K562 (cell line): ENCODE data around the gene MAS1L. TPM values are rescaled to one million over a fixed set of nuclear protein-coding genes. Genes with fewer than 3 reads are reported as not detected.
A peak's percentile ranks its signal among the peaks of the same experiment; 100 is the strongest.

Experiments
- ARID4B ChIP-seq: sonication (generic); formaldehyde crosslinking; IDR thresholded peaks from 2 replicates; pipeline ENCODE4 v1.8.0; 2022; ENCODE audit warnings: mild to moderate bottlenecking, missing genetic modification reagents
- CEBPG ChIP-seq, 3 experiments: fragments of 200-800 bp in 1 of 3; sonication (Bioruptor generic) in 1 of 3; sonication (generic) in 1 of 3; formaldehyde crosslinking in 1 of 3; IDR thresholded peaks in 2 of 3; conservative IDR thresholded peaks in 1 of 3; 2 replicates each; pipeline versions ENCODE4 v1.6.1 to v1.8.0; 2016 to 2022; ENCODE audit warnings: missing compliant biosample characterization in 2 of 3, missing genetic modification characterization in 2 of 3, mild to moderate bottlenecking in 1 of 3, missing genetic modification reagents in 1 of 3
- CREM ChIP-seq: IDR thresholded peaks from 2 replicates; pipeline ENCODE4 v1.6.1; 2014; ENCODE audit warnings: antibody characterized with exemption, low read depth
- DACH1 ChIP-seq: fragments of 450-650 bp; IDR thresholded peaks from 2 replicates; pipeline ENCODE4 v1.6.1; 2018; ENCODE audit not compliant: partially characterized antibody
- FOXA3 ChIP-seq, 2 experiments: fragments of 450-650 bp in 1 of 2; sonication (generic) in 1 of 2; formaldehyde crosslinking; IDR thresholded peaks in 1 of 2; conservative IDR thresholded peaks in 1 of 2; 2 replicates each; pipeline versions ENCODE4 v1.4.0 to v1.8.0; 2020 to 2022; ENCODE audit warnings: mild to moderate bottlenecking in 2 of 2, missing genetic modification reagents in 1 of 2
- GABPA ChIP-seq: fragments of 200-800 bp; sonication (Bioruptor generic); conservative IDR thresholded peaks from 2 replicates; pipeline ENCODE4 v1.6.1; 2016; ENCODE audit warnings: low read depth, missing genetic modification characterization, missing compliant biosample characterization
- KDM4B ChIP-seq, 2 experiments: fragments of 450-650 bp in 1 of 2; sonication (generic) in 1 of 2; IDR thresholded peaks; 2 replicates each; pipeline ENCODE4 v1.6.1; 2016 to 2017; ENCODE audit warnings: borderline replicate concordance in 2 of 2, antibody characterized with exemption in 1 of 2, low read depth in 1 of 2, mild to moderate bottlenecking in 1 of 2
- L3MBTL2 ChIP-seq: fragments of 450-650 bp; IDR thresholded peaks from 2 replicates; pipeline ENCODE4 v1.6.1; 2016; ENCODE audit warnings: mild to moderate bottlenecking, moderate library complexity
- PTTG1 ChIP-seq: fragments of 450-650 bp; IDR thresholded peaks from 2 replicates; pipeline ENCODE4 v1.6.1; 2016; ENCODE audit warnings: low read depth, mild to moderate bottlenecking, missing genetic modification characterization, missing compliant biosample characterization
- RAD21 ChIP-seq, 2 experiments: fragments of 250-450 bp in 1 of 2; fragments of 450-650 bp in 1 of 2; sonication (Bioruptor Pico) in 1 of 2; formaldehyde crosslinking in 1 of 2; IDR thresholded peaks in 1 of 2; conservative IDR thresholded peaks in 1 of 2; 2 replicates each; pipeline versions ENCODE4 v1.4.0 to v1.8.0; 2020 to 2022; ENCODE audit warnings: mild to moderate bottlenecking in 2 of 2, moderate library complexity in 1 of 2
- RBM14 ChIP-seq: fragments of 200-400 bp; formaldehyde crosslinking; IDR thresholded peaks from 2 replicates; pipeline ENCODE4 v1.6.1; 2018; ENCODE audit warnings: low read depth, mild to moderate bottlenecking, low read length, moderate library complexity, borderline replicate concordance; ENCODE audit not compliant: insufficient read depth
- RBM17 ChIP-seq: fragments of 200-400 bp; formaldehyde crosslinking; IDR thresholded peaks from 2 replicates; pipeline ENCODE4 v1.6.1; 2017; ENCODE audit warnings: low read depth, mild to moderate bottlenecking, low read length, borderline replicate concordance
- TCF7L2 ChIP-seq: fragments of 150-350 bp; IDR thresholded peaks from 2 replicates; pipeline ENCODE4 v1.6.1; 2016; ENCODE audit warnings: low read depth, mild to moderate bottlenecking, low read length, moderate library complexity
- TGIF2 ChIP-seq: sonication (generic); formaldehyde crosslinking; IDR thresholded peaks from 2 replicates; pipeline ENCODE4 v1.8.1; 2022; ENCODE audit warnings: mild to moderate bottlenecking, missing genetic modification reagents, moderate library complexity
- ZNF184 ChIP-seq: sonication (generic); formaldehyde crosslinking; IDR thresholded peaks from 2 replicates; pipeline ENCODE4 v1.5.0; 2020; ENCODE audit warnings: missing genetic modification reagents
- ZNF263 ChIP-seq: sonication (generic); formaldehyde crosslinking; IDR thresholded peaks from 2 replicates; pipeline ENCODE4 v1.8.0; 2022; ENCODE audit warnings: mild to moderate bottlenecking, missing genetic modification reagents, borderline replicate concordance
- polyA plus RNA-seq, 8 experiments: library from polyadenylated mRNA; depleted of rRNA in 4 of 8; stranded (reverse) in 5 of 8; unstranded in 3 of 8; fragments of >200 nt; fragmentation: Nextera tagmentation in 2 of 8; fragmentation: Illumina TruSeq in 1 of 8; extraction: Ambion mirVana in 2 of 8; extraction: Trizol in 1 of 8; gene quantifications; 2 replicates each; pipeline versions ENCODE4 v1.2.1 to v1.2.3, GENCODE V29; 2011 to 2014; ENCODE audit warnings: inconsistent platforms in 1 of 8, missing spikeins in 1 of 8
- total RNA-seq, 7 experiments: library from RNA; depleted of rRNA in 6 of 7; stranded (reverse); fragments of >200 nt in 6 of 7; fragmentation: Illumina TruSeq in 2 of 7; extraction: Trizol in 2 of 7; gene quantifications; 2 replicates each; pipeline versions ENCODE4 v1.2.1 to v1.2.3, GENCODE V29; 2011 to 2021; ENCODE audit warnings: low replicate concordance in 1 of 7

Gene MAS1L
- total and polyA plus RNA-seq, 9 of the 15 experiments (the other 6 are each of a cell fraction or from before 2014, with no cell fraction given) = not detected

GRCh38 chr6:29490552-29490951 is 2.8 kb upstream of the MAS1L start (continued):
- TF ChIP-seq GABPA (no peak), ZNF184 (CRISPR knock-in tag) (no peak), L3MBTL2 (no peak), TGIF2 (CRISPR knock-in tag) (no peak), CEBPG (CRISPR knock-in tag; IDR thresholded peaks at IDR 0.05) (no peak), CEBPG (tag; conservative IDR thresholded peaks at IDR 0.05 in 1 of 2, IDR thresholded peaks at IDR 0.05 in 1 of 2) (peak in 1 of 2 experiments; percentile 65; a peak in 1 of 4 replicates), KDM4B (IDR thresholded peaks at IDR 0.05; ENCODE audit: borderline replicate concordance in 2 of 2, low read depth in 1 of 2) (no peak), ZNF263 (CRISPR knock-in tag) (no peak), PTTG1 (tag) (no peak), TCF7L2 (no peak), RBM17 (no peak), RAD21 (CRISPR knock-in tag; conservative IDR thresholded peaks at IDR 0.05 in 1 of 2, IDR thresholded peaks at IDR 0.05 in 1 of 2) (peak in 1 of 2 experiments; percentile 26; a peak in 2 of 4 replicates), CREM (peak; percentile 54), RBM14 (no peak), FOXA3 (CRISPR knock-in tag; conservative IDR thresholded peaks at IDR 0.05 in 1 of 2, IDR thresholded peaks at IDR 0.05 in 1 of 2) (0 out of 4 replicates have a peak, but pooled peaks of 1 of the 2 experiments have one; percentile 6), DACH1 (no peak), ARID4B (CRISPR knock-in tag) (no peak)
